NCI-H748 (cell line): ENCODE data around the gene KLHL35.

Source experiments
- DNase-seq: peaks from one replicate; lab custom pipeline; 2025; ENCODE audit not compliant: unreplicated experiment; lab: John Stamatoyannopoulos, UW

Gene KLHL35, protein sequence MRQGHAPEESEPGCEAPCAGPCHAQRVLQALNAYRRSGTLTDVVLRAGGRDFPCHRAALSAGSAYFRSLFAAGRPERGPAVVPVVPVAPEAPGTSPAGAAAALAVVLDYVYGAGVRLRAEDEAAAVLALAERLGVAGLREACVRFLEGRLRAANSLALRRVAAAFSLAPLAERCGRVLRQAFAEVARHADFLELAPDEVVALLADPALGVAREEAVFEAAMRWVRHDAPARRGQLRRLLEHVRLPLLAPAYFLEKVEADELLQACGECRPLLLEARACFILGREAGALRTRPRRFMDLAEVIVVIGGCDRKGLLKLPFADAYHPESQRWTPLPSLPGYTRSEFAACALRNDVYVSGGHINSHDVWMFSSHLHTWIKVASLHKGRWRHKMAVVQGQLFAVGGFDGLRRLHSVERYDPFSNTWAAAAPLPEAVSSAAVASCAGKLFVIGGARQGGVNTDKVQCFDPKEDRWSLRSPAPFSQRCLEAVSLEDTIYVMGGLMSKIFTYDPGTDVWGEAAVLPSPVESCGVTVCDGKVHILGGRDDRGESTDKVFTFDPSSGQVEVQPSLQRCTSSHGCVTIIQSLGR

DNA sequence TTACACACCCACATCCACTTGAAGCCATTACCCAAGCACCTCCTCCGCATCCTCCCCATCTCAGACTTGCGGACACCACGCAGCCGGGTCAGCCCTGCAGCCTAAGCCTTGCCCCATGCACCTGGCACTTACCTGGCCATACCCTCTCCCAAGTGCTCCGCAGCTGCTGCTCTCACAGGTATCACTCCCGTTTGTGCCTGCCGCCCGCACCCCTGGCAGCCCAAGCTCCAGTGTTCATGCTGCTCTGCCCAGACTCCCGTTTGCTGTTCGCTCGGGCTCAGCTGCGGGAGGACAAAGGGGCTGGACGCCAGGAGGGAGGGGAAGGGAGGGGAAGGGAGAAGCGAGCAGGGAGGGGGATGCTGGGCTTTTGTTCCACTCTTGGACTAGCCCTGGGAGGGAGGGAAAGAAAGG is at the start of gene KLHL35:
KLHL35 (minus strand) TSS at position 293 of the 411 bp plus-strand sequence. CDS start 2,574 bp downstream, outside the sequence.
- DNase-seq: no peak

DNA sequence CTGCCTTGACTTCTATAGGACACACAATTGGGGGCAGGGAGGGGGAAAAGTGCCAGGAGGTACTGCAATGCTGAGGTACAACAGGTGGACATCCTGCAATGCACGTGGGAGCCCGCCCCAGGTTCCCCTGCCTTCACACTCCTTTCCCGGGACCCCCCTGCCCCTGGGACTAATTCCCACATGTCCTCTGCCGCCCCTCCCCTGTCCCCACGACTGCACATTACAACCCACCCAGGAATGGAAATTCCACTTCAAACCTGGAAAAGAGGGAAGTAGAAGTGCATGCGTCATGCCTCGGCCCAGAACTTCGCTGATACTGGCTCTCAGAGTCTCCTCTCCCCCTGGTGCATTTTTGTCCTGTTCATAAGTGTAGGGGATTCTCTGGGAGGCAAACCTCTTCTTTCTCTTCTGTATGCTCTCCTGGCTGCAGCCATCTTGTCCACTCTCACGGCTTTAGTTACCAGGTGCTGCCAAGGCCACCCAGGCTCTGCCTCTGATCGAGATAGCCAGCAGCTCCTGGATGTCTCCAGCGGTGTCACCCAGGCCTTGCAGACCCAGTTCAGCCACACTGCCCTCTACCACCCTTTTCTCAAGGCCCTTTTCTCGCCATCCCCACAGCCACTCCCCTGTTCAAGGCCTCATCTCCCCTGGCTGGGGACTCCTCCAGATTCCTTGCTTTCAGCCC is 49.1 kb upstream of the KLHL35 start:
- DNase-seq: no peak

DNA sequence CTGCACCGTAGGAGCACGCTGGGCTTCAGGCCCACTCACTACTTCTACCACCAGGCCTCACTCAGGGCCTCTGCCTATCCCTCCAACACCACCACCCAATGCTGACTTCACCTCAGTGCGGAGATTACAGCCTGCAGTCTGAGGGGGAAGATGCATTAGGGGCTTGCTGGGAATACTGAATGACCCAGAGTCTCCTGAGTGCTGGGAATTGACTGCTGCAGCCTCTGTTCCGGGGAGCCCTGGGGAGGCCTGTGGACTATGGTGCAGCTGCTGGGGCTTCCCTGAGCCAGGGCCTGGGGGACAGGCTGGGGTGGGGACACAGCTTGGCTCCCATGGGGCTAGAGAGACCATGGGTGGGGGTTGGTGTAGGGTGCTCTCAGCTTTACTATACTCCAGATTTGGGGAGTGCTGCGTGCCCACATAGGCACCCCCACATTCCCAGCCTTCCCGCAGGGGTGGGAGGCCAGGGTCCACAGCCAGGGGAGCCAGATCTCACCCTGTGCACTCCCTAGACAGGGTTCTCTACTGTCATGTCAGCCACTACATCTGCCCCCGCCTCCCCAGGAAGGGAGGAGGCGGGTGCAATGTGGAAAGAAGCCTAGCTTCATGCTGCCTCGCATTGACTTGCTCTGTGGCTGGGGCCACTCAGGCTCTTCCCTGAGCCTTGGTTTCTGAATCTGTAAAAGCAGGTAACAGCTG is 48.4 kb upstream of the KLHL35 start:
- no peak for DNase-seq

DNA sequence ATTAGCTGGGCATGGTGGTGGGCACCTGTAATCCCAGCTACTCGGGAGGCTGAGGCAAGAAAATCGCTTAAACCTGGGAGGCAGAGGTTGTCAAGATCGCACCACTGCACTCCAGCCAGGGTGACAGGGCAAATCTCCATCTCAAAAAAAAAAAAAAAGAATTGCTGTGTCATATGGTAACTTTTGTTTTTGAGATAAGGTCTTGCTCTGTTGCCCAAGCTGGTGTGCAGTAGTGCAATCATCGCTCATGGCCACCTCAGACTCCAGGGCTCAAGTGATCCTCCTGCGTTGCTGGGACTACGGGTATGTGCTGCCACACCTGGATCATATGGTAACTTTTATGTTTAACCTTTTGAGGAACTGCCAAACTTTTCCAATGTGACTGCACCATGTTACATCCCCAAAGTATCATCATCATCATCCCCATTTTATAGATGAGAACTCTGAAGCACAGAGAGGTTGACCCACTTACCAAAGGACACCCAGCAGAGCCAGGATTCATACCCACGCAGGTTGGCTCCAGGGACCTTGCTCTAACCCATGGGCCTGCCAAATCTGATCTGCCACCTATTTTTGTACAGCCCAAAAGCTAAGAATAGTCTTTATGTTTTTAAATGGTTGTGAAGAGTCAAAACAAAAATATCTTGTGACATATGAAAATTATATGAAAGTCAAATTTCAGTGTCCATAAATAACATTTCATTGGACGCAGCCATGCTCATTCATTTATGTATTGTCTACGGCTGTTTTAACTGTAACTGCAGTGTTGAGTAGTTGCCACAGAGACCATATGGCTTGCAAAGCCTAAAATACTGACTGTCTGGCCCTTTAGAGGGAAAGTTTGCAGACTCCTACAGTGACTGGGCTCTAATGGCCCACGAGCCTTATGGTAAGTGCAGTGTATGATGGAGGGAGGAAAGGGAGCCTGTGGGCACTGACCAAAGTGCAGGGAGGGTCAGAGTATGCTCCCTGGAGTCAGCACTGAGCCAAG is 47.5 kb upstream of the KLHL35 start:
- DNase-seq: no peak

DNA sequence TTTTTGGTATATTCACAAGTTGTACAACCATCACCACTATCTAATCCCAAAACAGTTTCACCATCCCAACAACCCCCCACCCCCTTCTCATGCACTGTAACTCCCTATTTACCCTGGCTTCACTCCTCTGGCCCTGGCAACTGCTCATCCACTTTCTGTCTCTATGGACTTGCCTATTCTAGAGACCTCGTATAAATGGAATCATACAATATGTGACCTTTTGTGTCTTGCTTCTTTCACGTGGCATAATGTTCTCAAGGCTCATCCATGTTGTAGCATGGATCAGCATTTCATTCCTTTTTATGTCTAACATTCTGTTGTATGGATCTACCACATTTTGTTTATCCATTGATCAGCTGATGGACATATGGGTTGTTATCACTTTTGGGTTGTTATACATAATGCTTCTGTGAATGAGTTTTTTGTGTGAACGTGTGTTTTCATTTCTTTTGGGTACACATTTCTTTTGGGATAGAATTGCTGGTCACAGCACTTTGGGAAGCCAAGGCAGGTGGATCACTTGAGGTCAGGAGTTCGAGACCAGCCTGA is 46.7 kb upstream of the KLHL35 start:
- DNase-seq: no peak

DNA sequence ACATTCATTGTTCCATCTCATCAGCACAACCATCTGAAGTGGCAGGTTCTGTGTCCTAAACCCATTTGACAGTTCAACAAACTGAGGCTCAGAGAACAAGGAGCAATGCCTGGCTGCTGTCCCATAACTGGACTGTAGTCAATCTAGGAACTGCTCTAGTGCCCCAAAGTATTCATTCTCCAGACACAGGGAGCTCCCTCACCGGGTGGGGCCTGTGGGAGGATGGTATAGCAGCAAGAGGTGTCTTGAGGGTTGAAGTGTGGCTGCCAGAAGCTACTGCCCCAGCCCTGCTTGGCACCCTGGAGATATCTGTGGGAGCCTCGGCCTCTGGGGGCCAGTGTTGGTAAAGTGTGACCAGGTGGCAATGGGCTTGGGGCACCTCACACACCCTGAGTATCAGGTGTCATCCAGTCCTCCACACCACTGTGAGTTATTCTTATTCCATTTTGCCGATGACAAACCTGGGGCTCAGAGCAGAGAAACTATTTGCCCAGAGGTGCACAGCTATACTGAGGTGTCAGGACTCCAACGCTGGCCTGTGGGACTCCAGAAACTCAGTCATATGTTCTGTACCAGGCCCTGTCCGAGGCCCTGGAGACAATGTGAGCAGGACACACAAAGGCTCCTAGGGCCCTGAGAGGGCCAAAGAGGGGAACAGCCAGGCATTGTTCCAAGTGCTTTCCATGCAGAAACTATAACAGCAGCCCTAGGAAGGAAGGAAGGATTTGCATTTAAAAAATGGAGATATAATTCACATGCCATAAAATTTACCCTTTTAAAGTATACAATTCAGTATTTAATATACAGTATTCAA is 46.0 kb upstream of the KLHL35 start:
- no peak for DNase-seq

DNA sequence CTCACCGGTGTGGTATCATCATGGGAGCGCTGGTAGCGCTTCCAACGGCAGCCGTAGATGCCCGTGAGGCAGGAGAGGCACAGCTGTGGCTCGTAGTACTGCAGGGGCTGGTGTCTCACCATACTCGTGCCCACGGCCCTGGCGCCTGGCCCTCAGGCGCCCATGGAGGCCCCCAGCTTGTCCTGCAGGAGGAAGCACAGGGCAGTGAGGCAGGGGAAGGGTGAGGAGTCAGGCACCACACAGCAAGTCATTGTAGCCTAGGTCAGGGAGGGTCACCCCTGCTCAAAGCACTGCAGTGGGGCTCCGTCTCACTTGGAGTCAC is 44.6 kb upstream of the KLHL35 start:
- no peak for DNase-seq

DNA sequence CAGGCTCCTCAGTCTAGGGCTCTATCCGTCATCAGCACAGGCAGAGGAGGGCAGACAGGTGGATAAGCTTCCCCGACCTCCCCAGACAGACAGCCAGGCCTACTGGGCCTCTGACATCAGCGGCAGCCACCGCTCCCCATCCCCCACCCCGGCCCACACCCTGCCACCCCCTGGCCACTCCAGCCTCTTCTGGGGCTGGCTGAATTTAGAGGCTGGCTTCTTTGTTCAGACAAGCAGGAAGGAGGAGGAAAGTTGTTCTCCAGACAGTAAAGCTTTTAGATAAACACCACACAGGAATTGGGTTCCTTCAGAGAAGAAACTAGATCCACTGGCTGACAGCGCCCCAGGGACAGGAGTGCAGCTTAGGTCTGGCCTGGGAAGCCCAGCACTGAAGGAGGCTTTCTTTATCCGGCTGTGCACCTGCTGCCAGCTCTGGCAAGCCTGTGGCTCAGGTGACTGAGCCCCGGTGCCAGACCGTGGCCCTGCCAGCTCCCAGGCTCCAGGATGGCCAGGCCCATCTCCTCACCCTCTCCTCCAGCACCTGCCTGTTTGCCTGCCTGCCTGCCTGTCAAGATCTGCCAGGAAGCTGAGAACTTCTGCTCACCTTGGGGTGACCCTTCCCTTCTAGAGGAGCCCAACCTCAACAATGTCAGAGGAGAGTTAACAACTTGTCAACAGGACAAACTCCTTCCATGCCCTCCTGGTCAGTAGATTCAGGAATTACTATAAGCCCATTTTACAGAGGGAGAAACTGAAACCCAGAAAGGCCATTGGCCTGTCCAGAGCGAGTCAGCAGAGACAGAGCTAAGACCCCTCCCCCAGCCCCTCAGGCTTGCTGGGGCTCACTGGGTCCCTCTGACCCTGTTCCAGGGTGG is 44.0 kb upstream of the KLHL35 start:
- DNase-seq: no peak

DNA sequence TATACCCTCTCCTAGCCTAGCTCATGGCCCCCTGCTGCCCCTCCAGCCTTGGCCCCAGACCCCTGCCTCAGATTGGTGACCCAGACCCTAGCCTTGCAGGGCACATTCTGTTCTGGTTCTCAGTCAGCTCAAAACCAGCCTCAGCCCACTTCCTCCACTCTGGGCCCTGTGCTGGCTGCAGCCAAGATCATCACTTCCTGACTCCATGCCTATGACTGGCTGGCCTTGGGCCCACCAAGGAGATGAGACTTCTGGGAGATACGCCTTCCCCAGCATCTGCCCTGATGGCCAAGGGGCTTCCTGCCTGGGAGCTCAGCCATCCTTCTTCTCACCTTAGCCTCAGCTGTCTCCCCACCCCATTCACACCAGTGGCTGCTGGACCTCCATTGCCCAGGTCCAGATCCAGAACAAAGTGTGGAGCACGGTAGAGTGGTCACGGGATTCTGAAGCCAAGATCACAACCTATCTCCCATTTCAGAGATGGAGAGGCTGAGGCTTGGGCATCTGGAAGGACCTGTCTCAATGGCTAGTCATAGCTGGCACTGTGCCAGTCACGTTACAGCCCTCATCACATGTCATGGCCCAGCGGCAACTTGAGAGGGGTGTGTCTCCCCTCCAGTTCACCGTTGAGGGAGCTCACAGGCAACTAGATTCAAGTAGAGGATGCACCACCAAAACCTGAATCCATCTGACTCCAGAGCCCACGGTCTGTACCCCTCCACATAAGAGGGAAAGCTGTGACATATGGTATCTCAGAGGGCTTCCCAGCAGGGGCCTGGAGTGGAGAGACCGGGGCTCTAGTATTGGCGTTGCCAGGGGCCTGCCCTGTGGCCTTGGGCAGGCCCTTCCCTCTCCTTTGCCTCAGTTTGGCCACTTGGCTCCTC is 43.0 kb upstream of the KLHL35 start:
- peak; percentile 61 for DNase-seq

DNA sequence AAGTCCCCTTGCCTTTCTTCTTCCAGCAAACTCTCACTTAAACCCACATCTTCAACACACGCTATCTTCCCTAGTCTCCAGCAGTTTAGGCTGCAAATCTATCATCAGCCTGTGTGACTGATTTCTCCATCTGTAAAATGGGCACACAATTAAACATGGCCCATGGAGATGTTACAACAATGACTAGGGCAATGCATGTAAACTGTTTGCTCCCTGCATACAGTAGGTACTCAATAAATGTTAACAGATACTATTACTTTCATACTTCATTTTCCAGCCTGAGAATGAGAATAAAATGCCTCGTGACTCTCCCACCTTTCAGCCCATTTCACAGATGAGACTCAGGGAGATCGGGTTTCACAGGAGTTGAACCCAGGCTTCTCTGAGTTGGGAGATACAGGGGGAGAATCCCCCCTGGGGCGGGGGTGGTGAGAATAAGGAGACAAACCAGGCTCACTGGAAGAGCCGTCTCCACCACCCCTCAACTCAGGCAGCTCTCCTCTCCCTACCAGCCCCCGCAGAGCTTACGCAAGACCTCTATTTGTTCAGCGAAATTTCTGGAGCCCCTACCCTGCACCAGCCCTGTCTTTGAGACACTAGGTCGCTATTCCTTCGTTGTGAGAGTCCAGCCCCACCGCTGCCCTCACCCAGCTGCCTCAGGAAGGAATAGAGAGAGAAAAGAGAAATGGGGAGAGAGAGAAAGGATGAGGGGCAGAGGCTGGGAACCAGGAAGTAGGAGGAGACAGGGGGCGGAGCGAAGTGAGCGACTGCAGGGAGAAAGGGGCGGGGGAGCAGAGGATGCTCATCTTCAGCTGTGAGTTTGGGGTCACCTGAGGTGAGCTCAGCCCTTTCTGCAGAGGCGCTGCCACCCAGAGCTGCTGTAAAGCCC is 42.1 kb upstream of the KLHL35 start:
- peak; percentile 17 for DNase-seq

DNA sequence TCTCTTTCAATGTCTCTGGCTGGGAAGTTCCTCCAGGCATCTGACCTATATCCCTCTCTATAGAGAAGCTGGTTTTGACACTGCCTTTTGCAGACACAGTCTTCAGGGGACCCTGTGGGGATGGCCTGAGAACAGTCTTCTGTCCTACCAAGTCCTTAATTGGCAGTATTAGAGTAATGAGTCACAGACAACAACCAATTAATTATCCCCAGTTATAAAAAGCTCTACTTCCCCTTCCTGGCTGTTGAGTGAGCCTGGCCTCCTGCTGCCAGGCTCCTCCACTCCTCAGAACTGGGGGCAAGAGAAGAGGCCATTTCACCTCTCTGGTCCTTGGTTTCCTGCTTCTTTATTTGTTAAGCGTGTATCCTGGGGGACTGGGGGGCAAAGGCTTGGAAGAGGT is 41.2 kb upstream of the KLHL35 start:
- DNase-seq: no peak

DNA sequence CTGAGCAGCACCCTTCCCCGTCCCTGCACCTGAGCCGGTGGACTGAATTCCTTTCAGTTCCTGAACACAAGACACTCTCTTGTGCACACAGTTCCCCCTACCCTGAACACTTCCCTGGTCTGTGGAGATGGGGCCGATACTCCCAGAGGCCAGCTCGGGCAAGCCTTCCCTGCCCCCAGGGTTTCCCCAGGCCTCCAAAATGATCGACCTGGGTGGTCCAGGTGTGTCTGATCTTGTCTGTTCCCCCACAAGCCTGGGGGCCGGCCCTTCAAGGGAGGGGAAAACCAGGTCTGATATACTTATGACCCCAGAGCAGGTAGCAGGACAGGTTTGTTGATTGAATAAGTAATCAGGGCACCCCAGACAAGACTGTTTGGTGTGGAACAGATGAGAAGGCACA is 40.7 kb upstream of the KLHL35 start:
- DNase-seq: no peak

DNA sequence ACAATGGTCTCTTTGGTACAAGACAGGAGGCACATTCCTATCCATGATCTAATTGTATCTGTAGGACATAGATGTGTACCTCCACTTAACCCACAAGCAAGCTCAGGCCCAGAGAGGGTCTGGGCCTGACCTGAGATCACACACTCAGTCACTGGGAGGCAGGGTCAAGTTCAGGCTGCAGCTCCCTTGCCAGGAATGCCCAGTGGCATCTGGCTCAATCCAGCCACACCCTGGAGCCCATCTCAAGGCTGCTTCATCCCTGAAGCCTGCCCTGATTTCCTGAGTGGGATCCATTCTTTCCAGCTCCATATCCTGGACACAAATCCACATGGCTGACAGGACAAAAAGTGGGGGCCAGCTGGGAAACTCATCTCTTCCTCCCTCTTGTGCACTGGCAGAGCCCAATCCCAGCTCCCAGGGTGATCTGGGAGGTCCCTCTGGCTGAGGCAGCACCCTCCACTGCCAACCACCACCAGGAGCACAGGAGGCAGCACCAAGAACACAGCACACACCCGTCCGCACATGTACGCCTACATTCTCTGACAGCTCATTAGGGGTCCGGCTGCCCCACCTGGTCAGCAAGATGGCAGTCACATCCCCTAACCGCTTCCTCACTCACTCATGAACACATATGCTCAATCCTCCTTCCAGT is 39.2 kb upstream of the KLHL35 start:
- DNase-seq: no peak

DNA sequence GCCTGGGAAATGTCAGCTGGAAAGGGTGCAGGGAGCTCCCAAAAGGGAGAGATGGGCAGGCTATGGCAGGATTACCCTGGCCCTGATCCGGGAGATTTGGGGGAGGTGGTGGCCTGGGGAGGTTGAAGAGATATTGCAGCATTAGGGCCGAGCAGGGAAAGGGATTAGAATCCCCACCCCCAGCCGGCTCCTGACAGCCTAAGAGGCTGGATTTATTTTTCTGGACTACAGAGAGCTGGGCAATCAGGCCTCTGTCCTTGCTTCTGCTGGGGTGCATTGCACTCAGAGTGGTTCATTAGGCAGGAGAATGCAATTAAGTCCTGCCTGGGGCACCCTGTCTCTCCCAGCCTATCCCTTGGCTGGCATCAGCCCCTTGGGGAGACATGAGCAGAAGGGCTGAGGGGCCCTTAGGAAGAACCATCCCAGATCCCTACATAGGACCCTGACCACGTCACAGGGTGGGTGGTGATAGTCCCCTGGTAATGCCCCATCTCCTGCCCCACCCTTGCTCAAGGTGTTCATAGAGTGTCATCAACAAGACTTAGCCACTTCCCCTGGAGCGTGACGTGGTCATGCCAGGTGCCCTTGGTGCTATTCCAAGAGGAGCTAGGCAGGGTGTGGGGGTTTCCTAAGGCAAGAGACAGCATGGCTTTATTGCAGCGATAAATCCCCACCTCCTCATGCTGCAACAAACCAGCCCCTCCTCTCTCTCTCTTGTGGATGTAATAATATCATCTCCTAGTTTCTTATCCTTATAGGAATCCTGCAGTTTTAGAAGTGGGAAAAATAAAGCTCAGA is 38.4 kb upstream of the KLHL35 start:
- no peak for DNase-seq

DNA sequence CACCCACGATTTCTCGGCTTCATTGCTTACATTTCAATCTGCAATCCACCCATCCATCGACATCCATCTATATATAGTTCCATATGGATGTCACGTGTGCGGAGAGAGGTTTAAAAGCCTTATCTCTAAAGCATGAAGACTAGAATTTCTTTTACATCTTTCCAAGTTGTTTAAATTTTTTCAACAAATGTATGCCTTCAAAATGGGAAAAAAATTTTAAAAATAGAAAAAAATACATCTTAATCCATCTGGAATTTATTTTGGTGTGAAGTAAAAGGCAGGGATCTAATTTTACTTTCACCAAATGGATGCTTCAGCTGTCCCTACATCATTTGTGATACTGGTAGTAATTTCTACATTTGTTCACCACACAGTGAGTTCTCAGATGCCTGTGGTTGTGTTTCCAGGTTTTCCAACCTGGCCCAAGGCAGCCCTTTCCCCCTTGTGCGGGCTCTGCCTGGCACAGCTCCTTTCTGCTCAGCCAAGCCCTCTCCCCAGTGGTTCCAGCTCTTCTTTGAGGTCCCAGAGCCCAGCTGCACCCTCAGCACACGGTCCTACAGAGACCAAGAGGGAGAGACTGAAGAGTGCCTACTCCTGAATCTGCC is 37.6 kb upstream of the KLHL35 start:
- no peak for DNase-seq
